Measurements from ENCODE around the gene TBCEL.

Gene TBCEL

GRCh38 chr11:121138259-121138658 is 114.4 kb downstream of the TBCEL start:
- Histone ChIP-seq H3K36me3 (no peaks in the 10 kb centered on the region), H3K4me3 (ENCODE audit: low read depth, low read length) (no peak overlapping the region), H3K27ac (no peak overlapping the region), H3K9me3 (ENCODE audit: severe bottlenecking) (no peaks in the 10 kb centered on the region), H3K27me3 (ENCODE audit: insufficient read depth, low read depth, severe bottlenecking) (no peaks in the 10 kb centered on the region)
- TF ChIP-seq CTCF (IDR thresholded peaks at IDR 0.05; ENCODE audit: low read depth, low read length): no peak
- no peak for DNase-seq

- TF ChIP-seq CTCF (IDR thresholded peaks at IDR 0.05; ENCODE audit: low read depth, low read length): no peak
- H3K4me3 ChIP-seq (ENCODE audit: low read depth, low read length): no peak overlapping the region
- H3K27ac ChIP-seq: no peak overlapping the region
- no peaks in the 10 kb centered on the region for H3K36me3 ChIP-seq
- no peaks in the 10 kb centered on the region for H3K9me3 ChIP-seq (ENCODE audit: severe bottlenecking)
- no peaks in the 10 kb centered on the region for H3K27me3 ChIP-seq (ENCODE audit: insufficient read depth, low read depth, severe bottlenecking)
- no peak for DNase-seq
Observed at GRCh38 chr11:121140369-121140768, 116.5 kb downstream of the TBCEL start.
